ENCODE measurements around the gene CUX1. TPM values are rescaled to one million over a fixed set of nuclear protein-coding genes. Genes with fewer than 3 reads are reported as not detected.

CUX1 gene
- total and polyA plus RNA-seq, 2 of the 13 experiments (the other 11 are each of a cell fraction or from before 2014, with no cell fraction given) = 13.7 to 14.9 TPM

GRCh38 chr7:101819913-101820522 is 2.6 kb downstream of the CUX1 start:
- H3K9ac ChIP-seq (ENCODE audit: insufficient read depth, low read depth, low read length) = no peak overlapping the region
- H3K4me2 ChIP-seq (ENCODE audit: low read depth, low read length) = no peak overlapping the region
- in situ Hi-C loops (cut with HindIII; ENCODE audit: extremely low pct_ligation_motif_present, low pct_unique_long_range_greater_than_20kb) = loop anchor here (5.0 to 10.0 kb wide), 3 partner anchors 78 to 435 kb away; no protein-coding TSS in a partner anchor
- H3K27ac ChIP-seq (ENCODE audit: extremely low read length, insufficient read depth, low read length) = no peak overlapping the region
- 89% methylated on average over 6 of the region's 6 CpGs for WGBS (ENCODE audit: low lambda C conversion rate)
- H3K79me2 ChIP-seq (ENCODE audit: insufficient read depth, low read length) = peaks cover 68% of the 10 kb centered on the region
- no peak overlapping the region for H2AFZ ChIP-seq (ENCODE audit: low read length)
- peaks cover 31% of the 10 kb centered on the region for H4K20me1 ChIP-seq (ENCODE audit: insufficient read depth, low read length)
- ChIA-PET CTCF (ENCODE audit: low intra/inter-chr PET ratio, low total read pairs) (no interaction called here), POLR2A (no interaction called here)
- no peak for FAIRE-seq
- TF ChIP-seq PRDM15 (CRISPR knock-in tag; IDR thresholded peaks at IDR 0.05) (no peak), ZNF562 (CRISPR knock-in tag; IDR thresholded peaks at IDR 0.05; ENCODE audit: borderline replicate concordance) (no peak), CBX1 (IDR thresholded peaks at IDR 0.05; ENCODE audit: low read depth) (no peak), ZNF558 (CRISPR knock-in tag; IDR thresholded peaks at IDR 0.05; ENCODE audit: borderline replicate concordance) (no peak), SIN3A (IDR thresholded peaks at IDR 0.05; ENCODE audit: borderline replicate concordance, low read depth, low read length) (no peak), TOE1 (CRISPR knock-in tag; IDR thresholded peaks at IDR 0.05) (no peak), ZBTB49 (CRISPR knock-in tag; IDR thresholded peaks at IDR 0.05; ENCODE audit: borderline replicate concordance) (no peak), ZNF17 (CRISPR knock-in tag; IDR thresholded peaks at IDR 0.05) (no peak), SRSF1 (optimal IDR thresholded peaks at IDR 0.05; ENCODE audit: low read depth, low read length) (no peak), TIGD3 (CRISPR knock-in tag; IDR thresholded peaks at IDR 0.05; ENCODE audit: borderline replicate concordance) (no peak), ZNF431 (CRISPR knock-in tag; IDR thresholded peaks at IDR 0.05; ENCODE audit: borderline replicate concordance, low read depth) (no peak), HMG20B (CRISPR knock-in tag; conservative IDR thresholded peaks at IDR 0.05) (no peak), NCOA5 (CRISPR knock-in tag; IDR thresholded peaks at IDR 0.05) (no peak), ZNF781 (CRISPR knock-in tag; IDR thresholded peaks at IDR 0.05; ENCODE audit: borderline replicate concordance, not compliant biosample characterization) (no peak)
- H3K9me3 ChIP-seq (ENCODE audit: low read length) = no peaks in the 10 kb centered on the region
- peaks cover 34% of the 10 kb centered on the region for H3K4me1 ChIP-seq (ENCODE audit: insufficient read depth, low read length)
- ATAC-seq = no peak
- H3K4me3 ChIP-seq (replicated peaks in 1 of 3; ENCODE audit: insufficient read depth in 1 of 3, low read depth in 2 of 3, low read length in 3 of 3) = no peak overlapping the region
- DNase-seq (ENCODE audit: low spot score) = no peak
- H3K27me3 ChIP-seq (ENCODE audit: control insufficient read depth in 1 of 2, insufficient read depth in 2 of 2, low read length in 2 of 2) = no peaks in the 10 kb centered on the region; a peak in 1 of 5 replicates
- no TSS peak for BruUV-seq (replicated peaks)
- intact Hi-C loops (cut with micrococcal nuclease; ENCODE audit: unreplicated experiment) = loop anchor here (5.0 kb wide), 1 partner anchor 37 kb away; no protein-coding TSS in a partner anchor
- peaks cover 2 to 5% of the 10 kb centered on the region in 2 experiments; a peak in 2 of 5 replicates for H3K36me3 ChIP-seq (replicated peaks in 1 of 2; ENCODE audit: control insufficient read depth in 1 of 2, insufficient read depth in 2 of 2, low read length in 2 of 2)
